ENCODE results near the gene ZFYVE19. TPM values are rescaled to one million over a fixed set of nuclear protein-coding genes. Genes with fewer than 3 reads are reported as not detected.

The ZFYVE19 gene
- total and polyA plus RNA-seq, 2 donors from 2014 or later = 18.7 to 37.5 TPM

GRCh38 chr15:40790718-40791117, 16.2 kb upstream of the ZFYVE19 start:
- Histone ChIP-seq H3K9ac (ENCODE audit: low read length in 3 of 3) (no peak overlapping the region), H3K36me3 (ENCODE audit: control insufficient read depth in 2 of 3, insufficient read depth in 3 of 3, low read length in 3 of 3) (no peaks in the 10 kb centered on the region), H3K27ac (ENCODE audit: low read depth in 2 of 2, low read length in 2 of 2) (no peak overlapping the region), H3K4me1 (ENCODE audit: control insufficient read depth in 2 of 3, insufficient read depth in 2 of 3, low read depth in 1 of 3, low read length in 3 of 3) (peaks cover 5 to 33% (median 22%) of the 10 kb centered on the region in 3 donors), H3K9me3 (ENCODE audit: control insufficient read depth in 2 of 3, insufficient read depth in 1 of 3, low read length in 3 of 3) (no peaks in the 10 kb centered on the region), H3K4me3 (ENCODE audit: low read length in 3 of 3) (no peak overlapping the region), H3K27me3 (ENCODE audit: control insufficient read depth, insufficient read depth, low read length) (no peaks in the 10 kb centered on the region)
- no peak for DNase-seq
- TF ChIP-seq, protein P1, sequence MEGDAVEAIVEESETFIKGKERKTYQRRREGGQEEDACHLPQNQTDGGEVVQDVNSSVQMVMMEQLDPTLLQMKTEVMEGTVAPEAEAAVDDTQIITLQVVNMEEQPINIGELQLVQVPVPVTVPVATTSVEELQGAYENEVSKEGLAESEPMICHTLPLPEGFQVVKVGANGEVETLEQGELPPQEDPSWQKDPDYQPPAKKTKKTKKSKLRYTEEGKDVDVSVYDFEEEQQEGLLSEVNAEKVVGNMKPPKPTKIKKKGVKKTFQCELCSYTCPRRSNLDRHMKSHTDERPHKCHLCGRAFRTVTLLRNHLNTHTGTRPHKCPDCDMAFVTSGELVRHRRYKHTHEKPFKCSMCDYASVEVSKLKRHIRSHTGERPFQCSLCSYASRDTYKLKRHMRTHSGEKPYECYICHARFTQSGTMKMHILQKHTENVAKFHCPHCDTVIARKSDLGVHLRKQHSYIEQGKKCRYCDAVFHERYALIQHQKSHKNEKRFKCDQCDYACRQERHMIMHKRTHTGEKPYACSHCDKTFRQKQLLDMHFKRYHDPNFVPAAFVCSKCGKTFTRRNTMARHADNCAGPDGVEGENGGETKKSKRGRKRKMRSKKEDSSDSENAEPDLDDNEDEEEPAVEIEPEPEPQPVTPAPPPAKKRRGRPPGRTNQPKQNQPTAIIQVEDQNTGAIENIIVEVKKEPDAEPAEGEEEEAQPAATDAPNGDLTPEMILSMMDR (IDR thresholded peaks at IDR 0.05; ENCODE audit: borderline replicate concordance, extremely low read depth, insufficient read depth) = no peak
- FAIRE-seq = no peak
- intact Hi-C loops (cut with DNase I) = no loop called here

DNA sequence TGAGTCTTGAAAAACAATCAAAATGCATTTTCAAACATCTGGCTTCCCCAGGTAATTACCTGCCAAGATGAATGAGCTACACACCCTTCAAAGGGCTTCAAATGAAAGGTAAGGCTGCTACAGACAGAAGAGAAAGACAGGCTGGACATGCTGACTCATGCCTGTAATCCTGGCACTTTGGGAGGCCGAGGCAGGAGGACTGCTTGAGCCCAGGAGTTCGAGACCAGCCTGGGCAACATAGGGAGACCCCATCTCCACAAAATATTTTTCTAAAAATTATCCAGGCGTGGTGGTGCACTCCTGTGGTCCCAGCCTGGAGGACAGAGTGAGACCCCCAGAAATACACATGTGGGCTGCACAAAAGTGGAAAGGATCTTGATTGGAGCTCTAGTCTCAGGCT, 14.5 kb upstream of the ZFYVE19 start:
- FAIRE-seq = no peak

GRCh38 chr15:40793216-40793989, 13.5 kb upstream of the ZFYVE19 start:
- intact Hi-C loops (cut with DNase I) = no loop called here
- TF ChIP-seq, protein P1 (IDR thresholded peaks at IDR 0.05; ENCODE audit: borderline replicate concordance, extremely low read depth, insufficient read depth) = no peak
- H3K36me3 ChIP-seq (ENCODE audit: control insufficient read depth in 2 of 3, insufficient read depth in 3 of 3, low read length in 3 of 3) = no peaks in the 10 kb centered on the region
- H3K4me1 ChIP-seq (ENCODE audit: control insufficient read depth in 2 of 3, insufficient read depth in 2 of 3, low read depth in 1 of 3, low read length in 3 of 3) = peaks cover 2 to 16% (median 6%) of the 10 kb centered on the region in 3 donors
- no peak for FAIRE-seq
- H3K27me3 ChIP-seq (ENCODE audit: control insufficient read depth, insufficient read depth, low read length) = no peaks in the 10 kb centered on the region
- peak overlapping the region in 1 of 3 donors; percentile 1 for H3K4me3 ChIP-seq (ENCODE audit: low read length in 3 of 3)
- H3K9me3 ChIP-seq (ENCODE audit: control insufficient read depth in 2 of 3, insufficient read depth in 1 of 3, low read length in 3 of 3) = no peaks in the 10 kb centered on the region
- peak overlapping the region in 1 of 2 donors; percentile 48 for H3K27ac ChIP-seq (ENCODE audit: low read depth in 2 of 2, low read length in 2 of 2)
- H3K9ac ChIP-seq (ENCODE audit: low read length in 3 of 3) = no peak overlapping the region
- DNase-seq = no peak

More for the DNA sequence above, 14.5 kb upstream of the ZFYVE19 start:
- Histone ChIP-seq H3K27me3 (ENCODE audit: control insufficient read depth, insufficient read depth, low read length) (no peaks in the 10 kb centered on the region), H3K9me3 (ENCODE audit: control insufficient read depth in 2 of 3, insufficient read depth in 1 of 3, low read length in 3 of 3) (no peaks in the 10 kb centered on the region), H3K27ac (ENCODE audit: low read depth in 2 of 2, low read length in 2 of 2) (no peak overlapping the region), H3K36me3 (ENCODE audit: control insufficient read depth in 2 of 3, insufficient read depth in 3 of 3, low read length in 3 of 3) (no peaks in the 10 kb centered on the region), H3K9ac (ENCODE audit: low read length in 3 of 3) (no peak overlapping the region), H3K4me3 (ENCODE audit: low read length in 3 of 3) (no peak overlapping the region), H3K4me1 (ENCODE audit: control insufficient read depth in 2 of 3, insufficient read depth in 2 of 3, low read depth in 1 of 3, low read length in 3 of 3) (peaks cover 5 to 23% (median 14%) of the 10 kb centered on the region in 3 donors)
- TF ChIP-seq, protein P1 (IDR thresholded peaks at IDR 0.05; ENCODE audit: borderline replicate concordance, extremely low read depth, insufficient read depth) = no peak
- no peak for DNase-seq
- intact Hi-C loops (cut with DNase I) = no loop called here

Measured in kidney (tissue), 14 donors.